Effector memory CD8-positive, alpha-beta T cell (primary cell): ENCODE data around the gene CASZ1.

Experiments used
- ATAC-seq: fragments of 150-1000 bp; cut with Tn5 transposase; replicated peaks from 2 replicates; pipeline ENCODE4 v1.10.0; 2021; ENCODE audit warnings: mild to moderate bottlenecking, moderate library complexity
- DNase-seq, 3 experiments: peaks; one replicate each; pipeline ENCODE4 v3.0.0; 2021
- H3K27ac Mint-ChIP-seq, 2 donors: one replicate each; pipeline ENCODE4 v1.8.0; 2022; ENCODE audit warnings: mild to moderate bottlenecking in 2 of 2, mixed read lengths in 2 of 2, moderate library complexity in 2 of 2
- H3K27me3 Mint-ChIP-seq, 2 donors: one replicate each; pipeline ENCODE4 v1.8.0; 2022; ENCODE audit warnings: mixed read lengths in 2 of 2
- H3K36me3 Mint-ChIP-seq: one replicate; pipeline ENCODE4 v1.8.0; 2022; ENCODE audit warnings: mild to moderate bottlenecking, moderate library complexity, mixed read lengths; ENCODE audit not compliant: insufficient read depth
- H3K4me1 Mint-ChIP-seq, 2 donors: one replicate each; pipeline ENCODE4 v1.8.0; 2022; ENCODE audit warnings: low read depth in 2 of 2, mixed read lengths in 2 of 2
- H3K4me3 Mint-ChIP-seq, 2 donors: one replicate each; pipeline ENCODE4 v1.8.0; 2022; ENCODE audit warnings: mild to moderate bottlenecking in 2 of 2, mixed read lengths in 2 of 2, moderate library complexity in 2 of 2
- H3K9me3 Mint-ChIP-seq, 2 donors: one replicate each; pipeline ENCODE4 v1.8.0; 2022; ENCODE audit warnings: mixed read lengths in 2 of 2

Gene CASZ1

DNA sequence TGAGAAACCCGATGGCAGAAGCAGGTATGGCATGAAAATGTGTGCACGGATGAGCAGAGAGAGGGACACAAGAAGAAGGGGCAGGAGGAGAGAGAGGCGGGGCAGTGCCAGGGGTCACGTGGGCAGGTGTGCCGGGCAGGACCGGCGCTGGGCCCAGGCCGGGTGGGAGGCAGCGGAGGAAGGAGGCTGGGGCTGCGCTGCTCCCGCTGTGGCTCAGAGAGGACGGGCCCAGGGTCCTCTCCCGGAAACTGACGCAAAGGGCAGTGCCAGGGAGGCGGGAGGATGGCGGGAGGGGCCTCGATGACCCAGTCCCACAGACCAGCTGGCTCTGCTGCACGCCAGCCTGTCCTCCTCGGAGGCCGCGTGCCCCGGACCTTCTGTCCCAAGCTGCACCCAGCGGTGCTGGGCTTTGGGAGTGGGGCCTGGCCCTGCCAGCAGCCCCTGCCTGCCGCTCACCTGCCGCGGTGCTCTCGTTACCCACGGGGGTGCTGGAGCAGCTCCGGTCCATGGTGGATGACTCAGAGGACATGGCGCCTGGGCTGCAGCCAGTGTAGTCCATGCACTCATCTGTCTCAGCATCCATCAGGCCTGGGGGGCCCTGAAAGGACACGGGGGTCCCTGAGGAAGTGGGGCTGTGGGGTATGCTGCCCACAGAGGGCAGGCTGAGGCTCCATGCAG, 153.9 kb downstream of the CASZ1 start:
- H3K4me1 Mint-ChIP-seq = no peaks in the 10 kb centered on the region
- peaks cover 14% of the 10 kb centered on the region for H3K36me3 Mint-ChIP-seq
- H3K27me3 Mint-ChIP-seq = no peaks in the 10 kb centered on the region
- ATAC-seq (no peak), DNase-seq (no peak)
- peak overlapping the region in 1 of 2 donors; percentile 44 for H3K27ac Mint-ChIP-seq
- no peak overlapping the region for H3K4me3 Mint-ChIP-seq
- no peaks in the 10 kb centered on the region for H3K9me3 Mint-ChIP-seq

- no peak overlapping the region for H3K4me3 Mint-ChIP-seq
- H3K4me1 Mint-ChIP-seq = peaks cover 0 to 3% of the 10 kb centered on the region in 2 donors
- no peaks in the 10 kb centered on the region for H3K9me3 Mint-ChIP-seq
- peak overlapping the region in 1 of 2 donors; percentile 44 for H3K27ac Mint-ChIP-seq
- ATAC-seq (no peak), DNase-seq (no peak)
- peaks cover 14% of the 10 kb centered on the region for H3K36me3 Mint-ChIP-seq
- no peaks in the 10 kb centered on the region for H3K27me3 Mint-ChIP-seq
Measured at GRCh38 chr1:10641976-10642375, 154.5 kb downstream of the CASZ1 start.

DNA sequence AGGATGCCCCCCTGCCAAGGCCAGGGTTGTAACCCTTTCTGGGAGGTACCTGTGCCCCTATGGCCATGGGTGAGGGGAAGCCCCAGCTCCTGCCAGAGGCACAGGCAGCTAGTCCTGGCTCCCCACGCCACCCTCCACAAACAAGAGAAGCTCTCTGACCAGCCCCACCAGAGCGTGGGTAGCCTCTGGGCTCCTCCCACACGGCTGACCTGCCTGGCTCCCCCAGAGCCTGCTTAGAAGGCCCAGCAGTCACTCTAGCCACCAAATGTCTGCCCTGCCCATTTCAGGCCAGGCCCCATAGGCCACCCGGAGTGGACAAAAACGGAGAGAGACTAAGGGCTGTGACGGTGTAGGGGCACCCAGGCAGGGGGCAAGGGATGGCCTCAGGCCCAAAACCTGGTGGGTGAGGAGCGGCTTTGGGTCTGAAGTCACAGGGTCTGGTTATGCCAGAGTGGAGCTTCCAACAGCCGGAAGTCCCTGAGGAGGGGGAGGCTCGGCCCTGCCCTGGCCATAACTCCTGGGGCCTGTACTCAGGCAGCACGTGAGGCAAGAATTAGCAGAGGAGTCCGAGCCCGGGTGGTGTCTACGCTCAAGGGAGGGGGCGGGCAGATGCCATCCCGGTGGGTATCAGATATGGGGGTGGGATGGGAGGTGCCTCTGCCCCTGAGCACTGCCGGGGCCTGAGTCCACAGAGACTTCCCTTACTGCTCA, 155.4 kb downstream of the CASZ1 start:
- Mint-ChIP-seq H3K27ac (peak overlapping the region in 1 of 2 donors; percentile 81), H3K9me3 (no peaks in the 10 kb centered on the region), H3K36me3 (peaks cover 15% of the 10 kb centered on the region), H3K4me1 (peaks cover 0 to 3% of the 10 kb centered on the region in 2 donors), H3K4me3 (no peak overlapping the region), H3K27me3 (no peaks in the 10 kb centered on the region)
- ATAC-seq (no peak), DNase-seq (no peak)

DNA sequence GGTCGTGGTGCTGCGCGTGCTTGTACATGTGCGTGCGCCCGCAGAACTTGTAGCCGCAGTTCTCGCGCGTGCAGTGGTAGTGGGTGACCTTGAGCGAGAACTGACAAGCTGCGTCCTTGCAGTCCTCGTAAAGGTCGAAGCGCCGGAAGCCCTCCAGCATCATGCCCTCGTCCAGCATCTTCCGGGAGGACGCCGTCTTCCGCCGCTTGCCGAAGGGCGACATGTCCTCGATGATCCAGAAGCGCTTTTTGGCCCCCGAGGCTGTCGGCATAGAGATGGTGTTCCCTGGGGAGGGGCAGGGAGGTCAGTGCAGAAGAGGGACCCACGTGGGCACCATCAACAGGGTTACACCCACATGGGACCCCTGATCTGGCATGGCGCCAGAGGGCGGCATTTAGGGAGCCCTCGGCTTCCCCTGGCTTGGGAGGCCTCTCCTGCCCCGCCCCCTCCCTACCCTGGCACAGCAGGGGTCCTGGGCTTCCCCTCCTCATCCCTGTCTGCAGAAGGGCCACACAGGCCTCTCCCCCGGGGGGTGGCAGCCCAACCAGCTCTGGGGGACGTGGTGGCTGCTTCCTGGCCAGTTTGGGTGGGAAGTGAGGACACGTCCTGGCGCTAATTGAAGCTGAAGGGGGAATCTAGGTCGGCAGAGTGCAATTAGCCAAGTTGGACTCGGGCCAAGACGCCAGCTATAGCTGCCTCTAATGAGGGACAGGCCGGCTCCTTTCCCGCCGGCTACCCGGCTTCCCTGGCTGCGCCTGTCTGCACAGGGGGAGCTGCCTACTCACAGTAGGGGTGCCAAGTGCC, 156.5 kb downstream of the CASZ1 start:
- H3K27me3 Mint-ChIP-seq = no peaks in the 10 kb centered on the region
- DNase-seq (no peak), ATAC-seq (no peak)
- no peaks in the 10 kb centered on the region for H3K9me3 Mint-ChIP-seq
- H3K36me3 Mint-ChIP-seq = peaks cover 9% of the 10 kb centered on the region
- no peak overlapping the region for H3K4me3 Mint-ChIP-seq
- H3K27ac Mint-ChIP-seq = no peak overlapping the region
- H3K4me1 Mint-ChIP-seq = peaks cover 0 to 3% of the 10 kb centered on the region in 2 donors

GRCh38 chr1:10639011-10639774, 157.3 kb downstream of the CASZ1 start:
- DNase-seq = no peak
- Mint-ChIP-seq H3K9me3 (no peaks in the 10 kb centered on the region), H3K27ac (no peak overlapping the region), H3K4me3 (no peak overlapping the region), H3K4me1 (peaks cover 0 to 3% of the 10 kb centered on the region in 2 donors), H3K27me3 (no peaks in the 10 kb centered on the region), H3K36me3 (peaks cover 9% of the 10 kb centered on the region)
- peak; percentile 21 for ATAC-seq

DNA sequence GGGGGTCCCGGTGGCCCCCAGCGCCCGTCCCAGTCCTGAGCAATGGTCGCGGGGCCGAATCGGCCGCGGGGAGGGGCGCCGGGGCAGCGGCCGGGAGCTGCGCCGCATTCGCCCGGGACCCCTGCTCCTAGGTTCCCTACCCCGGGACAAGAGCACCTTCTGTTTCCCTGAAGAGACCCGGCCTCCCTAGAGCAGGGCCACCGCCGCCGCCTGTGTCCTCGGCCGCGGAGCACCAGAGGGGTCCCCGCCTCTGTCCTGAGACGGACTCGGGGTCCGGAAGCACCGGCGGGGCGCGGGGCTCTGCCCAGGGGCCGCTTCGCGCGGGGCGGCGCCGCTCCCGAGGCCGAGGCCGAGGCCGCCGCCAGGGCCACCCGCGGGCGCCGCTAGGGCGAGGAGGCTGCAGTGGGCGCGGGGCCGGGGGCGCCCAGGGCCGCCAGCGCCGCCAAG, 157.9 kb downstream of the CASZ1 start:
- no peak overlapping the region for H3K27ac Mint-ChIP-seq
- no peaks in the 10 kb centered on the region for H3K27me3 Mint-ChIP-seq
- no peaks in the 10 kb centered on the region for H3K9me3 Mint-ChIP-seq
- peaks cover 0 to 3% of the 10 kb centered on the region in 2 donors for H3K4me1 Mint-ChIP-seq
- peaks cover 9% of the 10 kb centered on the region for H3K36me3 Mint-ChIP-seq
- H3K4me3 Mint-ChIP-seq = no peak overlapping the region
- ATAC-seq (peak; percentile 35), DNase-seq (no peak)

DNA sequence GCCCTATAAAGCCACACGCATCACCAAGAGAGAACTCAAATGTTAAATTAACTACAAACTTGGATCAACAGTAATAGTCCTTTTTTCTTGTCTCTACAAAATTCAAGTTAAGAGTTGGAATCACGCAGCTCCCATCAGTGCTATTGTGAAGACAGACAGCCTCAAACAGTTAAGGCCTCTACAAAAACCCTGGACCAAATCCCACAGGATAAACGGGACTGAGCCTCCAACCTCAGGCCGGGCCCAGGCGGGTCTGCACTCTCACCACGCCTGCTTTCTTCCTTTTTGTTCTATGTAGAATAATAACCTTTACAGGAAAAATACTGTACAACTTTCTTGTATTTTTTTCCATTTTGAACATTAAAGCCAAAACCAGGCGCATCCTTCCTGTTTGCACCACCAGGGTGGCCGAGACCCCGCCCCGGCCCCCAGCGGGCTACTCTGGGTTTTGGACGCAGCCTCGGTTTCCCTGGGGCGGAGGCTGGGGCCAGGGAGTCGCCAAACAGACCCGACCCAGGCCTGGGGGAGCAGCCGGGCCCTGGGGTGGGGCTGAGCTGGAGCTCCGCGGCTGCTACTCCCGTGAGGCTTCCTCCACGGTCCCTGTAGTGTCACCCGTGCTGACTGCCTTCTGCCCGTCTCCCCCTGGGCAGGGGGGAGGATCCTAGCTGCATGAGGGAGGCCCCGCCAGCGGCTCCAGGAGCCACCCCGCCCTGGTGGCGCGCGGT, 158.4 kb downstream of the CASZ1 start:
- Mint-ChIP-seq H3K9me3 (no peaks in the 10 kb centered on the region), H3K4me3 (no peak overlapping the region), H3K27ac (no peak overlapping the region), H3K36me3 (peaks cover 9% of the 10 kb centered on the region), H3K4me1 (peaks cover 0 to 3% of the 10 kb centered on the region in 2 donors), H3K27me3 (no peaks in the 10 kb centered on the region)
- DNase-seq = no peak
- ATAC-seq = peak; percentile 66

GRCh38 chr1:10637400-10637799, 159.0 kb downstream of the CASZ1 start:
- Mint-ChIP-seq H3K27ac (no peak overlapping the region), H3K27me3 (no peaks in the 10 kb centered on the region), H3K4me3 (peak overlapping the region in 1 of 2 donors; percentile 63), H3K36me3 (peaks cover 9% of the 10 kb centered on the region), H3K9me3 (no peaks in the 10 kb centered on the region), H3K4me1 (peaks cover 0 to 3% of the 10 kb centered on the region in 2 donors)
- no peak for ATAC-seq
- no peak for DNase-seq

- H3K4me1 Mint-ChIP-seq = peaks cover 0 to 3% of the 10 kb centered on the region in 2 donors
- no peak overlapping the region for H3K27ac Mint-ChIP-seq
- H3K4me3 Mint-ChIP-seq = no peak overlapping the region
- no peak for ATAC-seq
- H3K36me3 Mint-ChIP-seq = peaks cover 7% of the 10 kb centered on the region
- H3K27me3 Mint-ChIP-seq = no peaks in the 10 kb centered on the region
- no peaks in the 10 kb centered on the region for H3K9me3 Mint-ChIP-seq
- DNase-seq = no peak
Measured at GRCh38 chr1:10635992-10636391, 160.5 kb downstream of the CASZ1 start.

DNA sequence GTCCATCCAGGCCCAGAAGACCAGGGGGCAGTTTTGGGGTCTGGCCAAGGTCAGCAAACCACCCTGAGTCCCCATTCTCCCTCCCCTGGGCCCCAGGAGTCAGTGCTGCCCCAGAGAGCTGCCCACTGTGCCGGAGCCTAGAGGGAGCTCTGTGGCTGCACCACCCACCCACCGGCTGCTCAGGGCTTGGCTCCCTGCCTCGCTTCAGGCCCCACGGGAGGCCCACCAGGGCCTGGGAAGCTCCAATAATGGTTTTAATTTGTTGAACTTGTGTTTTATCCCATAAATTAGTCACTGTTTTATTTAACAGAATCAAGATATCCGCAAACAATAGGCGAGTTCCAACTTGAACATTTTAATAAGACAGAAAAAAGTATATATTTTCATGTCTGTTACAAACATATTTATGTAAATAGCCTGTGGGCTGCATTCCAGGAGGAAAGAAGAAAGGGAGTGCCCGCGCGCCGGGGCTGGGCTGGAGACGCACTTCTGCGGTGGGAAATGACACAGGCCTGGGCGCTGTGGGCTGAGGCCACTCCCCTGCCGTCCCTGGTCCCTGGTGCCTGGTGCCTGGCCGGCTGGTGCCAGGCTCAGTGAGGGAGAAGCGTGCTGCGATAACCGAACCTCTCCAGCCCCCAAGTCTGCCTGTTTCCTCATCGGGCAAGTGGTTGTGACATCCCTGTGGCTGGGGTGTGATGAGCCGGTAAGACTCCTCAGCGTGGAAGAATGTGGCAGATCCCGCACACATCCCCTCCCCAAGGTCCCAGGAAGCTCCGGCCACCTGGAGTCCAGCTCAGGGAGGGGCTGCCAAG, 161.2 kb downstream of the CASZ1 start:
- no peak for ATAC-seq
- no peak for DNase-seq
- peak overlapping the region in 1 of 2 donors; percentile 71 for H3K27ac Mint-ChIP-seq
- H3K4me1 Mint-ChIP-seq = peaks cover 0 to 3% of the 10 kb centered on the region in 2 donors
- peaks cover 8% of the 10 kb centered on the region for H3K36me3 Mint-ChIP-seq
- no peaks in the 10 kb centered on the region for H3K9me3 Mint-ChIP-seq
- H3K27me3 Mint-ChIP-seq = no peaks in the 10 kb centered on the region
- no peak overlapping the region for H3K4me3 Mint-ChIP-seq

DNA sequence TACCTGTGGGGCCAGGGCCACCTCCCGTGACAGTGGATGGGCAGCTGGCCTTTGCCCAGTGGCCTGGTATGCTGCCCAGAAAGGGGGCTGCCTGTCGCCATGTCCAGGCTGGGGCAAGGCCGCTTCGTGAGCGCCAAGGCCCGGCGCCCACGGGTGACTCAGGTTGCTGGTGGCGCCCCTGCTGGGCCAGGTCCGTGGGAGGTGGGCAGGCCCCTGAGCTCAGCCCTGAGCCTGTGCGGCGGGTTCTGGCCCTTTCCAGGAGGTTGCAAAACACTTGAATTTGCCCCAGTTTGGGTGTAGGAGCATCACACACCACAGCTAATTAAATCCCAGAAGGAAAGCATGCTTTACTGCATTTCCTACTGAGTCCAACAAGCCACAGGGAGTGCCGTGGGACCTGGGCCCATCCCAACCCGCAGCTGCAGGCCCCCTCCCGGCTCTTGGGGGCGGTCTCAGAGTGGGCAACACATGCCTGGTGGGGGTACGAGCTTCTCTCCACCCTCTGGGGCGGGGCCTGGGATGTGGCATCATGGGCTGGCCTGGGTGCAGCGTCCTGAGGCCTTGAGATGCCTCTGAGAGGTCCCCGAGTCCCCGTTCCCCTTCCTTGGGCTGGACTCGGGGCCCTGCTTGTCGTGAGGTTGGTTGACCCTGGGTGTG, 161.9 kb downstream of the CASZ1 start:
- H3K4me3 Mint-ChIP-seq = no peak overlapping the region
- no peak for DNase-seq
- H3K36me3 Mint-ChIP-seq = peaks cover 8% of the 10 kb centered on the region
- H3K27me3 Mint-ChIP-seq = no peaks in the 10 kb centered on the region
- no peak overlapping the region for H3K27ac Mint-ChIP-seq
- peaks cover 0 to 3% of the 10 kb centered on the region in 2 donors for H3K4me1 Mint-ChIP-seq
- no peaks in the 10 kb centered on the region for H3K9me3 Mint-ChIP-seq
- ATAC-seq = no peak

- no peak overlapping the region for H3K27ac Mint-ChIP-seq
- no peaks in the 10 kb centered on the region for H3K9me3 Mint-ChIP-seq
- H3K36me3 Mint-ChIP-seq = peaks cover 8% of the 10 kb centered on the region
- no peaks in the 10 kb centered on the region for H3K27me3 Mint-ChIP-seq
- H3K4me1 Mint-ChIP-seq = peaks cover 0 to 3% of the 10 kb centered on the region in 2 donors
- no peak for DNase-seq
- no peak for ATAC-seq
- H3K4me3 Mint-ChIP-seq = no peak overlapping the region
Measured at GRCh38 chr1:10634075-10634427, 162.4 kb downstream of the CASZ1 start.
